Astrocyte (in vitro differentiated cells and primary cell): ENCODE measurements around the gene ATXN2L. TPM values are rescaled to one million over a fixed set of nuclear protein-coding genes. Genes with fewer than 3 reads are reported as not detected.
"Not testable (repeated sequence)": the region's sequence is repeated elsewhere in the genome, so short reads cannot be mapped to it uniquely, and the experiment has no call there.

Experiments
- DNase-seq: peaks from one replicate; pipeline ENCODE4 v3.0.0-alpha.2; 2010; ENCODE audit warnings: low read depth
- FAIRE-seq: peaks from 2 replicates; lab custom pipeline; 2011; peaks lifted over from hg19 to GRCh38; lab: Jason Lieb, UNC
- H2AFZ ChIP-seq: 2 replicates; pipeline ENCODE4 v1.6.0; 2012; ENCODE audit warnings: low read depth, low read length, inconsistent platforms
- H3K27ac ChIP-seq: 2 replicates; pipeline ENCODE4 v1.5.1; 2011; ENCODE audit warnings: low read depth, low read length, inconsistent platforms
- H3K27me3 ChIP-seq: 2 replicates; pipeline ENCODE4 v1.6.0; 2011; ENCODE audit warnings: low read length, inconsistent platforms; ENCODE audit not compliant: insufficient read depth
- H3K36me3 ChIP-seq: 2 replicates; pipeline ENCODE4 v1.5.1; 2011; ENCODE audit warnings: low read length, inconsistent platforms; ENCODE audit not compliant: insufficient read depth
- H3K4me1 ChIP-seq: 2 replicates; pipeline ENCODE4 v1.5.1; 2011; ENCODE audit warnings: low read length, inconsistent platforms; ENCODE audit not compliant: insufficient read depth
- H3K4me2 ChIP-seq: 2 replicates; pipeline ENCODE4 v1.6.0; 2012; ENCODE audit warnings: low read length, inconsistent platforms
- H3K4me3 ChIP-seq: 2 replicates; pipeline ENCODE4 v1.5.1; 2011; ENCODE audit warnings: low read depth, mild to moderate bottlenecking, low read length, inconsistent platforms; ENCODE audit not compliant: insufficient read depth
- H3K79me2 ChIP-seq: 2 replicates; pipeline ENCODE4 v1.6.0; 2012; ENCODE audit warnings: mild to moderate bottlenecking, low read length, inconsistent platforms; ENCODE audit not compliant: insufficient read depth
- H3K9ac ChIP-seq: 2 replicates; pipeline ENCODE4 v1.6.0; 2012; ENCODE audit warnings: mild to moderate bottlenecking, low read length, inconsistent platforms
- H3K9me3 ChIP-seq: 2 replicates; pipeline ENCODE4 v1.5.1; 2012; ENCODE audit warnings: low read depth, mild to moderate bottlenecking, low read length, inconsistent platforms; ENCODE audit not compliant: insufficient read depth
- H4K20me1 ChIP-seq: 2 replicates; pipeline ENCODE4 v1.6.0; 2012; ENCODE audit warnings: low read length, inconsistent platforms; ENCODE audit not compliant: insufficient read depth
- H3K27ac Mint-ChIP-seq: one replicate; pipeline ENCODE4 v1.8.0; 2021; ENCODE audit warnings: mild to moderate bottlenecking, mixed read lengths; ENCODE audit not compliant: unreplicated experiment
- H3K27me3 Mint-ChIP-seq: one replicate; pipeline ENCODE4 v1.8.0; 2021; ENCODE audit warnings: low read depth, mixed read lengths; ENCODE audit not compliant: unreplicated experiment
- H3K36me3 Mint-ChIP-seq: one replicate; pipeline ENCODE4 v1.8.0; 2021; ENCODE audit warnings: low read depth, mixed read lengths; ENCODE audit not compliant: unreplicated experiment
- H3K4me1 Mint-ChIP-seq: one replicate; pipeline ENCODE4 v1.8.0; 2021; ENCODE audit warnings: low read depth, mixed read lengths; ENCODE audit not compliant: unreplicated experiment
- H3K4me3 Mint-ChIP-seq: one replicate; pipeline ENCODE4 v1.8.0; 2021; ENCODE audit warnings: mild to moderate bottlenecking, moderate library complexity, mixed read lengths; ENCODE audit not compliant: unreplicated experiment
- H3K9me3 Mint-ChIP-seq: one replicate; pipeline ENCODE4 v1.8.0; 2021; ENCODE audit warnings: mild to moderate bottlenecking, mixed read lengths; ENCODE audit not compliant: unreplicated experiment
- EZH2 ChIP-seq: IDR thresholded peaks from 2 replicates; pipeline ENCODE4 v1.6.1; 2012; ENCODE audit warnings: mild to moderate bottlenecking, low read length, inconsistent platforms; ENCODE audit not compliant: insufficient read depth
- total RNA-seq: library from RNA; stranded (reverse); gene quantifications from 2 replicates; pipeline ENCODE4 v1.2.1, GENCODE V29; 2021
- TF ChIP-seq, protein P1 (sequence below): IDR thresholded peaks from 2 replicates; pipeline ENCODE4 v1.5.1; 2011; ENCODE audit warnings: low read depth, mild to moderate bottlenecking, inconsistent platforms, low read length, moderate library complexity; ENCODE audit not compliant: insufficient read depth

ATXN2L gene
- total RNA-seq, 1 donor from 2014 or later = 191 TPM

DNA sequence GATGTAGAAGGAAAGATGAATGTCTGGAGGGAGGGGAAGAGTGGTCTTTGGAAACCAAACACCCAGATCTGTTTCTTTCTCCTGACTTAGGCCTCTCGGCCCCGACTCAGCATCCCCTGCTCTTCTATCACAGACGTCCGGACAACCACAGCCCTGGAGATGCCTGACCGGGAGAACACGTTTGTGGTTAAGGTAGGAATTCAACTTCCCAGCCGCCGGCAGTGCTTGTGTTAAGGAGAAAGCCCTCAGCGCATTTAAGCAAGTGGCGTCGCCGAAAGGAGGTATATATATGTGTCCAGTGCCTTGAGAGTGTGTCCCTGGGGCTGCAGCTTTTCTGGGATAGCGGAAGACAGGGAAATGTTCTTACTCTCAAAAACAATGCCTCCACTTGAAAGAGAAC is 44.4 kb downstream of the ATXN2L start:
- Mint-ChIP-seq H3K4me1 (peaks cover 9% of the 10 kb centered on the region), H3K4me3 (peak overlapping the region; percentile 2), H3K27me3 (no peaks in the 10 kb centered on the region), H3K27ac (no peak overlapping the region), H3K9me3 (no peaks in the 10 kb centered on the region), H3K36me3 (peaks cover 8% of the 10 kb centered on the region)
- Histone ChIP-seq H3K4me3 (no peak overlapping the region), H3K4me1 (peaks cover 10% of the 10 kb centered on the region), H4K20me1 (peaks cover 31% of the 10 kb centered on the region), H3K4me2 (no peak overlapping the region), H3K79me2 (peaks cover 43% of the 10 kb centered on the region), H3K9me3 (no peaks in the 10 kb centered on the region), H3K27ac (no peak overlapping the region), H3K27me3 (no peaks in the 10 kb centered on the region), H2AFZ (no peak overlapping the region), H3K9ac (no peak overlapping the region), H3K36me3 (peaks cover 14% of the 10 kb centered on the region)
- FAIRE-seq (no peak), DNase-seq (no peak)
- TF ChIP-seq, protein P1, sequence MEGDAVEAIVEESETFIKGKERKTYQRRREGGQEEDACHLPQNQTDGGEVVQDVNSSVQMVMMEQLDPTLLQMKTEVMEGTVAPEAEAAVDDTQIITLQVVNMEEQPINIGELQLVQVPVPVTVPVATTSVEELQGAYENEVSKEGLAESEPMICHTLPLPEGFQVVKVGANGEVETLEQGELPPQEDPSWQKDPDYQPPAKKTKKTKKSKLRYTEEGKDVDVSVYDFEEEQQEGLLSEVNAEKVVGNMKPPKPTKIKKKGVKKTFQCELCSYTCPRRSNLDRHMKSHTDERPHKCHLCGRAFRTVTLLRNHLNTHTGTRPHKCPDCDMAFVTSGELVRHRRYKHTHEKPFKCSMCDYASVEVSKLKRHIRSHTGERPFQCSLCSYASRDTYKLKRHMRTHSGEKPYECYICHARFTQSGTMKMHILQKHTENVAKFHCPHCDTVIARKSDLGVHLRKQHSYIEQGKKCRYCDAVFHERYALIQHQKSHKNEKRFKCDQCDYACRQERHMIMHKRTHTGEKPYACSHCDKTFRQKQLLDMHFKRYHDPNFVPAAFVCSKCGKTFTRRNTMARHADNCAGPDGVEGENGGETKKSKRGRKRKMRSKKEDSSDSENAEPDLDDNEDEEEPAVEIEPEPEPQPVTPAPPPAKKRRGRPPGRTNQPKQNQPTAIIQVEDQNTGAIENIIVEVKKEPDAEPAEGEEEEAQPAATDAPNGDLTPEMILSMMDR = no peak
- TF ChIP-seq EZH2 = no peak

- not testable (repeated sequence) for H3K9me3 Mint-ChIP-seq, DNase-seq, H3K27me3 Mint-ChIP-seq, H2AFZ ChIP-seq, H3K4me2 ChIP-seq, H3K27ac ChIP-seq, H3K9ac ChIP-seq, H3K27me3 ChIP-seq, H3K4me1 Mint-ChIP-seq, H3K36me3 Mint-ChIP-seq, H3K4me3 ChIP-seq, FAIRE-seq, H3K9me3 ChIP-seq, H3K27ac Mint-ChIP-seq, H3K4me3 Mint-ChIP-seq
- peaks cover 39% of the 10 kb centered on the region for H3K79me2 ChIP-seq
- peaks cover 14% of the 10 kb centered on the region for H3K36me3 ChIP-seq
- H4K20me1 ChIP-seq = peaks cover 31% of the 10 kb centered on the region
- peaks cover 10% of the 10 kb centered on the region for H3K4me1 ChIP-seq
These were observed 44.8 kb downstream of the ATXN2L start for GRCh38 chr16:28867646-28868045.

GRCh38 chr16:28869201-28869600 is 46.4 kb downstream of the ATXN2L start:
- Histone ChIP-seq H3K36me3 (peaks cover 14% of the 10 kb centered on the region), H3K4me1 (peaks cover 10% of the 10 kb centered on the region), H3K4me2 (no peak overlapping the region), H3K79me2 (peaks cover 24% of the 10 kb centered on the region), H3K9ac (no peak overlapping the region), H2AFZ (no peak overlapping the region), H3K4me3 (no peak overlapping the region), H3K27ac (no peak overlapping the region), H3K9me3 (no peaks in the 10 kb centered on the region), H4K20me1 (peaks cover 36% of the 10 kb centered on the region), H3K27me3 (no peaks in the 10 kb centered on the region)
- H3K36me3 Mint-ChIP-seq = peaks cover 11% of the 10 kb centered on the region
- no peaks in the 10 kb centered on the region for H3K9me3 Mint-ChIP-seq
- H3K27me3 Mint-ChIP-seq = no peaks in the 10 kb centered on the region
- DNase-seq (no peak), FAIRE-seq (no peak)
- H3K4me1 Mint-ChIP-seq = peaks cover 9% of the 10 kb centered on the region
- TF ChIP-seq EZH2 = no peak
- TF ChIP-seq, protein P1 = no peak
- no peak overlapping the region for H3K4me3 Mint-ChIP-seq
- no peak overlapping the region for H3K27ac Mint-ChIP-seq
